NCI-H446 treated with DMSO at 0.1 percent for 48 hours (cell line): ENCODE data around the gene PIBF1.
"Not testable (repeated sequence)": the region's sequence is repeated elsewhere in the genome, so short reads cannot be mapped to it uniquely, and the experiment has no call there.

Experiments used
- DNase-seq: peaks from one replicate; lab custom pipeline; 2025; lab: John Stamatoyannopoulos, UW

Gene PIBF1

GRCh38 chr13:72820898-72821279 lies 39.0 kb downstream of the PIBF1 start:
- no peak for DNase-seq

- no peak for DNase-seq
Observed at GRCh38 chr13:72823081-72823480, 41.1 kb downstream of the PIBF1 start.

GRCh38 chr13:72823724-72824123 lies 41.8 kb downstream of the PIBF1 start:
- no peak for DNase-seq

GRCh38 chr13:72834601-72835000 lies 52.7 kb downstream of the PIBF1 start:
- no peak for DNase-seq

GRCh38 chr13:72839831-72840426 lies 58.0 kb downstream of the PIBF1 start:
- DNase-seq, result no peak

- no peak for DNase-seq
Observed at GRCh38 chr13:72842991-72843390, 61.1 kb downstream of the PIBF1 start.

- not testable (repeated sequence) for DNase-seq
Observed at GRCh38 chr13:72845148-72845547, 63.2 kb downstream of the PIBF1 start.

GRCh38 chr13:72849571-72849970 lies 67.6 kb downstream of the PIBF1 start:
- no peak for DNase-seq

GRCh38 chr13:72850959-72851677 lies 69.2 kb downstream of the PIBF1 start:
- no peak for DNase-seq

GRCh38 chr13:72851678-72852014 lies 69.7 kb downstream of the PIBF1 start:
- no peak for DNase-seq

GRCh38 chr13:72852207-72852606 lies 70.3 kb downstream of the PIBF1 start:
- DNase-seq, result no peak

- DNase-seq, result no peak
Observed at GRCh38 chr13:72853000-72853399, 71.1 kb downstream of the PIBF1 start.

- DNase-seq, result no peak
Observed at GRCh38 chr13:72864142-72865011, 82.4 kb downstream of the PIBF1 start.

GRCh38 chr13:72868229-72868628 lies 86.3 kb downstream of the PIBF1 start:
- DNase-seq, result no peak

- no peak for DNase-seq
Observed at GRCh38 chr13:72875233-72875632, 93.3 kb downstream of the PIBF1 start.

GRCh38 chr13:72884101-72884500 lies 102.2 kb downstream of the PIBF1 start:
- no peak for DNase-seq

GRCh38 chr13:72886272-72887067 lies 104.5 kb downstream of the PIBF1 start:
- DNase-seq, result no peak

GRCh38 chr13:72889495-72889894 lies 107.6 kb downstream of the PIBF1 start:
- DNase-seq, result no peak

GRCh38 chr13:72890546-72890945 lies 108.6 kb downstream of the PIBF1 start:
- DNase-seq, result no peak

GRCh38 chr13:72891423-72891822 lies 109.5 kb downstream of the PIBF1 start:
- no peak for DNase-seq

- no peak for DNase-seq
Observed at GRCh38 chr13:72896869-72897268, 114.9 kb downstream of the PIBF1 start.

- not testable (repeated sequence) for DNase-seq
Observed at GRCh38 chr13:72901546-72901945, 119.6 kb downstream of the PIBF1 start.
